Caco-2 (cell line): Measurements from ENCODE around the gene CDC14A. TPM values are rescaled to one million over a fixed set of nuclear protein-coding genes. Genes with fewer than 3 reads are reported as not detected.

Experiments
- BruUV-seq: library from RNA; stranded (reverse); fragments of 400-500 nt; replicated peaks from 2 replicates; lab custom pipeline; 2021; lab: Mats Ljungman, UMichigan
- CTCF ChIA-PET: fragments of 300-600 bp; sonication (Branson Sonifier 250); formaldehyde crosslinking; loops from one replicate; lab custom pipeline; 2022; ENCODE audit warnings: antibody characterized with exemption; lab: Charles Lee
- POLR2A ChIA-PET: fragments of 300-600 bp; sonication (Branson Sonifier 250); formaldehyde crosslinking; loops from one replicate; lab custom pipeline; 2022; ENCODE audit warnings: antibody characterized with exemption; lab: Charles Lee
- DNase-seq, 2 experiments: peaks; one replicate each; pipeline versions ENCODE4 v3.0.0 to v3.0.0-alpha.2; 2020 to 2022
- H3K27me3 ChIP-seq: replicated peaks from 2 replicates; pipeline ENCODE4 v1.6.0; 2011; ENCODE audit warnings: low read length; ENCODE audit not compliant: control insufficient read depth, insufficient read depth
- H3K36me3 ChIP-seq: 2 replicates; pipeline ENCODE4 v1.5.1; 2011; ENCODE audit warnings: low read length; ENCODE audit not compliant: control insufficient read depth, insufficient read depth
- H3K4me1 ChIP-seq: fragments of 250-450 bp; sonication (Bioruptor Pico); 2 replicates; pipeline ENCODE4 v1.5.1; 2020; ENCODE audit warnings: mild to moderate bottlenecking
- H3K4me3 ChIP-seq: 2 replicates; pipeline ENCODE4 v1.5.1; 2011; ENCODE audit warnings: low read depth, mild to moderate bottlenecking, control low read depth, low read length
- H3K9me3 ChIP-seq: fragments of 250-450 bp; sonication (Bioruptor Pico); 2 replicates; pipeline ENCODE4 v1.5.1; 2020; ENCODE audit warnings: mild to moderate bottlenecking, moderate library complexity
- H3K27ac Mint-ChIP-seq: one replicate; pipeline ENCODE4 v1.8.0; 2022; ENCODE audit warnings: mixed read lengths; ENCODE audit not compliant: unreplicated experiment
- H3K27me3 Mint-ChIP-seq: one replicate; pipeline ENCODE4 v1.8.0; 2022; ENCODE audit warnings: mixed read lengths; ENCODE audit not compliant: insufficient read depth, unreplicated experiment
- H3K36me3 Mint-ChIP-seq: one replicate; pipeline ENCODE4 v1.8.0; 2022; ENCODE audit warnings: mild to moderate bottlenecking, mixed read lengths; ENCODE audit not compliant: insufficient read depth, unreplicated experiment
- H3K4me1 Mint-ChIP-seq: one replicate; pipeline ENCODE4 v1.8.0; 2022; ENCODE audit warnings: low read depth, mixed read lengths; ENCODE audit not compliant: unreplicated experiment
- H3K4me3 Mint-ChIP-seq: one replicate; pipeline ENCODE4 v1.8.0; 2022; ENCODE audit warnings: mild to moderate bottlenecking, moderate library complexity, mixed read lengths; ENCODE audit not compliant: unreplicated experiment
- H3K9me3 Mint-ChIP-seq: one replicate; pipeline ENCODE4 v1.8.0; 2022; ENCODE audit warnings: mixed read lengths; ENCODE audit not compliant: unreplicated experiment
- CTCF ChIP-seq, 2 experiments: fragments of 200-600 bp in 1 of 2; IDR thresholded peaks; 1 replicate in 1 of 2; 2 replicates in 1 of 2; pipeline versions ENCODE4 v1.5.1 to v1.8.0; 2011 to 2022; ENCODE audit warnings: antibody characterized with exemption in 1 of 2, control low read depth in 1 of 2, inconsistent platforms in 1 of 2, low read depth in 1 of 2, low read length in 1 of 2, mild to moderate bottlenecking in 1 of 2, moderate library complexity in 1 of 2; ENCODE audit not compliant: insufficient read depth in 1 of 2, severe bottlenecking in 1 of 2, unreplicated experiment in 1 of 2
- intact Hi-C: fragments of 100-400 bp; cut with micrococcal nuclease; formaldehyde crosslinking; loops from one replicate; pipeline ENCODE4 v1.10.0; 2022; ENCODE audit not compliant: unreplicated experiment
- total RNA-seq: library from RNA; stranded (reverse); gene quantifications from 2 replicates; pipeline ENCODE4 v1.2.3, GENCODE V29; 2022

Gene CDC14A
- total RNA-seq, 1 experiment from 2014 or later: 7.3 TPM

GRCh38 chr1:100552031-100552430 is 199.7 kb downstream of the CDC14A start:
- H3K27me3 Mint-ChIP-seq: peaks cover 6% of the 10 kb centered on the region
- no peak for TF ChIP-seq CTCF (IDR thresholded peaks at IDR 0.05; ENCODE audit: insufficient read depth in 1 of 2, low read depth in 1 of 2, low read length in 1 of 2, severe bottlenecking in 1 of 2, unreplicated experiment in 1 of 2)
- Histone ChIP-seq H3K36me3 (no peaks in the 10 kb centered on the region), H3K9me3 (no peaks in the 10 kb centered on the region), H3K4me1 (no peaks in the 10 kb centered on the region), H3K27me3 (no peaks in the 10 kb centered on the region), H3K4me3 (no peak overlapping the region)
- no peaks in the 10 kb centered on the region for H3K36me3 Mint-ChIP-seq
- H3K27ac Mint-ChIP-seq: no peak overlapping the region
- CTCF ChIA-PET: no interaction called here
- H3K9me3 Mint-ChIP-seq: peaks cover 45% of the 10 kb centered on the region
- intact Hi-C loops: no loop called here
- H3K4me1 Mint-ChIP-seq: no peaks in the 10 kb centered on the region
- POLR2A ChIA-PET: no interaction called here
- no TSS peak for BruUV-seq
- DNase-seq: no peak
- no peak overlapping the region for H3K4me3 Mint-ChIP-seq

GRCh38 chr1:100552922-100553321 is 200.6 kb downstream of the CDC14A start:
- no peak for TF ChIP-seq CTCF (IDR thresholded peaks at IDR 0.05; ENCODE audit: insufficient read depth in 1 of 2, low read depth in 1 of 2, low read length in 1 of 2, severe bottlenecking in 1 of 2, unreplicated experiment in 1 of 2)
- BruUV-seq: no TSS peak
- no peaks in the 10 kb centered on the region for H3K36me3 Mint-ChIP-seq
- Histone ChIP-seq H3K9me3 (no peaks in the 10 kb centered on the region), H3K4me1 (no peaks in the 10 kb centered on the region), H3K27me3 (no peaks in the 10 kb centered on the region), H3K36me3 (no peaks in the 10 kb centered on the region), H3K4me3 (no peak overlapping the region)
- no peak for DNase-seq
- ChIA-PET POLR2A (no interaction called here), CTCF (no interaction called here)
- no peaks in the 10 kb centered on the region for H3K4me1 Mint-ChIP-seq
- intact Hi-C loops: no loop called here
- H3K27me3 Mint-ChIP-seq: peaks cover 6% of the 10 kb centered on the region
- no peak overlapping the region for H3K4me3 Mint-ChIP-seq
- H3K27ac Mint-ChIP-seq: no peak overlapping the region
- H3K9me3 Mint-ChIP-seq: peaks cover 45% of the 10 kb centered on the region

- Histone ChIP-seq H3K36me3 (no peaks in the 10 kb centered on the region), H3K4me1 (no peaks in the 10 kb centered on the region), H3K9me3 (no peaks in the 10 kb centered on the region), H3K4me3 (no peak overlapping the region), H3K27me3 (no peaks in the 10 kb centered on the region)
- ChIA-PET CTCF (no interaction called here), POLR2A (no interaction called here)
- no peak overlapping the region for H3K4me3 Mint-ChIP-seq
- no peaks in the 10 kb centered on the region for H3K36me3 Mint-ChIP-seq
- no TSS peak for BruUV-seq
- H3K27me3 Mint-ChIP-seq: peaks cover 3% of the 10 kb centered on the region
- H3K4me1 Mint-ChIP-seq: no peaks in the 10 kb centered on the region
- no peak overlapping the region for H3K27ac Mint-ChIP-seq
- DNase-seq: no peak
- TF ChIP-seq CTCF (IDR thresholded peaks at IDR 0.05; ENCODE audit: insufficient read depth in 1 of 2, low read depth in 1 of 2, low read length in 1 of 2, severe bottlenecking in 1 of 2, unreplicated experiment in 1 of 2): no peak
- H3K9me3 Mint-ChIP-seq: peaks cover 35% of the 10 kb centered on the region
- intact Hi-C loops: no loop called here
Observed at GRCh38 chr1:100556181-100556580, 203.9 kb downstream of the CDC14A start.
